PC-3 (cell line): ENCODE measurements around the gene ACKR3.

Experiments
- CTCF ChIP-seq: fragments of 300-600 bp; sonication (generic); conservative IDR thresholded peaks from 2 replicates; pipeline ENCODE4 v1.5.1; 2017; ENCODE audit warnings: antibody characterized with exemption, low read depth, mild to moderate bottlenecking, low read length
- EZH2 ChIP-seq: fragments of 300-600 bp; sonication (generic); IDR thresholded peaks from one replicate; pipeline ENCODE4 v1.6.1; 2017; ENCODE audit warnings: antibody characterized with exemption, mild to moderate bottlenecking, low read length; ENCODE audit not compliant: unreplicated experiment

- TF ChIP-seq CTCF: no peak
- no peak for TF ChIP-seq EZH2
These were observed 62.2 kb downstream of the ACKR3 start for GRCh38 chr2:236631856-236632291.
